ENCODE data around the gene PCAT6.
"Not testable (repeated sequence)": the region's sequence is repeated elsewhere in the genome, so short reads cannot be mapped to it uniquely, and the experiment has no call there.

PCAT6 gene

DNA sequence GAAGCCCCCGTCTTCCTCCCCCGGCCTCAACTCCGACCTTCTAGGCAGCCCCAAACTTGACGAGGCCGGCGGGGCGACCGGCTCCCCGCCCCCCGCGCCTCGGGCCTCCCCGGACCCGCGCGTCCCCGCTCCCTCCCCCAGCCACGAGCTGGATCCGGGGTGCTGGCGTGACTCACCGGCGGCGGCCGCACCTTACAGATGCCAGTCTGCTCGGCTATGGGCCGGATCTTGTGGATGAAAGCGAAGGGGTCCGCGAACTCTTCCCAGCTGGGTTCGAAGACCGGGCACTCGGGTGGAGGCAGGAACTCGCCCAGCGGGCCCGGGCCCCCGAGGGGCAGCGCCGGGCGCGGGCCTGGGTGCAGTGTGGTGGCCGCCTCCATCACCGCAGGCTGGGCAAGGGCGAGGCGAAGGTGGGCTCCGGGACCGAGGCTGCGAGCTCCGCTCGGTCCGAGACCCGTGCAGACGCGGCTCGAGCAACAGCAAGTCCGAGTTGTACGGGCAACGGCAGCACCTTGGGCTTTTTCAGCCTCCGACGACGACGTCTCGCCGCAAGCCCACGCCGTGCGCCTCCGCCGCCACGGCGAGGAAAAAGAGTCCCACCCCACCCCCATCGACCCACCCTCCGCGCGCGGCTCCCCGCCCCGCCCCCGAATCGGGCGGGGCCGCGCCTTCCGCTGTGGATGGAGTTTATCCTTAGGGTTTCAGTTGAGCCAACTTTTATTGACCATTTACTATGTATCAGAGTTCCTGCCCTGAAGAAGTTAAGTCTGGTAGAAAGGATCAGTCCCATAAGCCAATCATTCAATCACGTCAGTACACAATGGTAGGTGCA, 2.6 kb upstream of the PCAT6 start, which contains the start of gene KDM5B:
Gene KDM5B, minus strand, starts transcription at position 496 of the 832 bp plus-strand sequence. Its CDS starts 116 bp downstream, at position 380.
- peak; percentile 66 for DNase-seq

DNA sequence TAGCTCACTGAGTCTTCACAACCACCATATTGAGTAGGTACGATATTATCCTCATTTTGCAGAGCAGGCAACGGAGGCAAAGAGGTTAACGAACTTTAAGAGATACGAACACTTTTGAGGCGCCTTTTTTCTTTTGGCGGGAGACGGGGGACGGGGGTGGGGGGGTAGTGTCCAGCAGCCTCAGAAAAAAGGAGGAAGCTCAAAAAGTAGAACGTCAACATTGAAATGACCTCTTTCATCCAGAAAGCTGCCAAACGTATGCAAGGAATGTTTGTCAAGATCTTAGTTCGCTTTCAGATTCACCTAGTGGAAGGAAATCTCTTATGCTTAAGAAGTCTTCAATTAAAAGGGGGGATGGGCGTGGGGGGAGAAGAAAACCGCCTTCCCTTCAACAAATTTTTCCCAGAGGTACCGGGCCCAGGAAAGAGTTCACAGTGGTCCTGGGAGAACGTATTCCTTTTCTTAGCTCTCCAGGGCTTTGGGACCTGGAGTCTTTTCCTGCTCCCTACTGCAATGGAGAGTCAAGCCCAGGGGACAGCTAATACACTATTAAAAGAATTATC, 1.1 kb upstream of the PCAT6 start:
- no peak for DNase-seq

DNA sequence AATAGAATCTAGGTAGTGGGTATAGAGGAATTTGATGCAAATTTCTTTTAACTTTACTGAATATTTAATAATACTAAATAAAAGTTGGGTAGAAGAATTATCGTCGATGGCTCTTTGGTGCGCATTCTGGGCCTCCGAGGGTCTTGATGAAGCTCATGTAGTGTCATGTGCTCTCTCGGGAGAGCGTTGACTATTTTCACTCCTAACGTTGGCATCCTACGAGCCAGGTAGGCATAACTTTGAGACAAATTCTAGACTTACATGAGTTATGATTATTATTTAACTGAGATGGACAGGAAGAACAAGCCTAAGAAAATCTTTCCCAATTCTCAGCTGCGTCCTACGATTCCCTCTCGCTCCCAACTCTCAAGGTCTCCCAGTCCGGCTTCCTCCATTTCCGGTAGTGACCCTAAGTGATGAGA, 550 bp upstream of the PCAT6 start:
- DNase-seq, result no peak

DNA sequence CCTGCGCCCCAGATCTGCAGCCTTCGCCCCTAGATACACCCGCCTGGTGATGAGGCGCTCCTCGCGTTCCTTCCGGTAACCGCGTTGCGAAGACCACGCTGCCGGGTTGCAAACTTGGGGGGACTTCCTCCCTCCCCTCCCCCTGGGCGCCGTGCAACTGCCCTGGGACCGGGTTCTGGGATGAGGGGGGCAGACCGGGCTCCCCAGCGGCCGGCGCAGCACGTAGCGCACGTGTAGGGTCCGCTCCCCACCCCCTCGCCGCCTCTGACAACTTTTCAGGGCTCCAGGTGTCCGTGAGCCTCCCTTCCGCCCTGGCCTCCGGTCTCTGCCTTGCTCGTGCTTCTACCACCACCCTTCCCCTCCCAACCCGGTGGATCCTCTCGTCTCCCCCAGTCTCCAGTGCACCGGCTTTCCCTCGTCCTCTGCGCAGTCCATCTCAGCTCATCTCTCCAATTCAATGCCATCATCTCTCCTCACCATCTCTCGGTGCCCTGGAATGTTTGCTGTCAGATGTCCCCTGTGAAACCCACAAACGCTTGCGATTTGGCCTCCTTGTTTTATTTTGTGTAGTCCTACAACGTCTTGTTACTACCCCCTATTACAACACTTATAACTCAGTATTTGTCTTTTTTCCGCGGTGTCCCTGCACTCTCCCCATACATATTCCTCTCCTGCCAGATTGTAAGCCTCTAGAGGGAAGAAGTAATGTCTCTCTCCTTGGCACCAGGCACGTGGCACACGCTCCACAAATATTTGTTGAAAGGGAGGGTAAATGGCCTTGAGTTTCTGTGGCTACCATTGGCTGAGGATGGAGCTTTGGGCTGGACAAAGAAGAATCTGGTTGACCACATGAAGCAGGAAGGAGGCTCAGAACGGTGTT, 782 bp downstream of the PCAT6 start:
- DNase-seq, result peak; percentile 40

GRCh38 chr1:202812176-202813026, 1.6 kb downstream of the PCAT6 start:
- no peak for DNase-seq

DNA sequence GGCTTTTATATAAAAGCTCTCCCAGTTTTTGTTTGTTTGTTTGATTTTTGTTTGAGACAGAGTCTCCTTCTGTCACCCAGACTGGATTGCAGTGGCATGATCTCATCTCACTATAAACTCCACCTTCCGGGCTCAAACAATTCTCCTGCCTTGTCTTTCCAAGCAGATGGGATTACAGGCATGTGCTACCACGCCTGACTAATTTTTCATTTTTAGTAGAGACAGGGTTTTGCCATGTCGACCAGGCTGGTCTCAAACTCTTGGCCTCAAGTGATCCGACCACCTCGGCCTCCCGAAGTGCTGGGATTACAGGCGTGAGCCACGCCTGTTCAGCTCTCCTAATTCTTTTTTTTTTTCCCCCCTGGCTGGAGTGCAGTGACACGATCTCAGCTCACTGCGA, 4.4 kb downstream of the PCAT6 start:
- no peak for DNase-seq

DNA sequence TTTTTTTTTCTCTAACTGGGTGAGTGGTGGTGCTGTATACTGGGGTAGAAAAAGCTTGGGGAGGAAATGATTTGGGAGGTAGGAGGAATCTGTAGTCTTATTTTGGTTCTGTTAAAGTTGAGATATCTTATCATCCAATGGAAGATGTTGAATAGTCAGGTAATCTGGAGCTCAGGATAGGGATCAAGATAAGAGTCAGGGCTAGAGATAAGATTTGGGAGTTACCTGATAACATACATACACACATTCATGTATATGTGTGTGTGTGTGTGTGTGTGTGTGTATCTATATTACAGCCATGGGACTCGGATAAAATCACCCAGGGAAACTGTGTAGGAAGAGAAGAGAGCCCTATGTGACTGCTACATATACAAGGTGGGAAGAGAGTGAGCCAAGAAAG, 8.1 kb downstream of the PCAT6 start:
- DNase-seq, result no peak

DNA sequence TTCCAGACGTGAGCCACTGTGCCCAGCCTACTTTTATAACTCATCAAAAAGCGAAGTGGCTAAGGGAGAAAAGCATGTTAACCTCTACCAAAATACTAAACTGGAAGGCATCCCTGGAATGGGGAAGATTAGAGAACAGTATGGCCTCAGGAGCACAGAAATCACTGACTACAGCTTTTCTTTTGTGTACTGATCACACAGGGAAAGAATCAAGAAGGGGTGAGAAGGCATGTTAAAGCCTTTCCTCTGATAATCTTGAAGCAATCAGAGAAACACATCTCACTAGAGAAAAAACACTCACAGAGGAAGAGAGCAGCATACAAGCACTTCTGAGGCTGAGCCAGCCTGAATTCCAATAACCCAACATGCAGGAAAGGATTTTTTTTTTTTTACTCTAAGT, 10.7 kb downstream of the PCAT6 start:
- no peak for DNase-seq

DNA sequence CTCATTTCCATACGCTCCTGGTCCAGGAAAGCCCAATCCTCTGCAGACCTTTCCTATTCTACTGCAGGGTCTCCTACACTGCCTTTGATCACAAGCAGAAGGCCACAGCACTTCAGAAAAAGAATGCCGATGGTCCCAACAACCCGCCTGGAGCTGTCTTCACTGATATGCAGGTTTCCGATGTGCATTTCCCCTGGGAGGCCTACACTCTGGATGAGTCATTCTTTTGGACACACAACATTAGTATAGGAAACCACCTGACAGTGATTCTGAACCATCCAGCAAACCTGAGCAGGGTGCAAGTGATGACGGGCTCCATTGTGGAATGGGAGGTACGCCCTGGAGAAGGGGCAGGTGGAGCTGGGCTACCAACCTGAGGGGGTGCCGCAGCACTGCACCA, 15.0 kb downstream of the PCAT6 start:
- no peak for DNase-seq

- not testable (repeated sequence) for DNase-seq
These were observed 18.5 kb downstream of the PCAT6 start for GRCh38 chr1:202829223-202829622.

GRCh38 chr1:202831906-202832305, 21.2 kb downstream of the PCAT6 start:
- DNase-seq, result no peak

GRCh38 chr1:202834771-202835547, 24.2 kb downstream of the PCAT6 start:
- DNase-seq, result no peak

- no peak for DNase-seq
These were observed 24.9 kb downstream of the PCAT6 start for GRCh38 chr1:202835548-202836072.

DNA sequence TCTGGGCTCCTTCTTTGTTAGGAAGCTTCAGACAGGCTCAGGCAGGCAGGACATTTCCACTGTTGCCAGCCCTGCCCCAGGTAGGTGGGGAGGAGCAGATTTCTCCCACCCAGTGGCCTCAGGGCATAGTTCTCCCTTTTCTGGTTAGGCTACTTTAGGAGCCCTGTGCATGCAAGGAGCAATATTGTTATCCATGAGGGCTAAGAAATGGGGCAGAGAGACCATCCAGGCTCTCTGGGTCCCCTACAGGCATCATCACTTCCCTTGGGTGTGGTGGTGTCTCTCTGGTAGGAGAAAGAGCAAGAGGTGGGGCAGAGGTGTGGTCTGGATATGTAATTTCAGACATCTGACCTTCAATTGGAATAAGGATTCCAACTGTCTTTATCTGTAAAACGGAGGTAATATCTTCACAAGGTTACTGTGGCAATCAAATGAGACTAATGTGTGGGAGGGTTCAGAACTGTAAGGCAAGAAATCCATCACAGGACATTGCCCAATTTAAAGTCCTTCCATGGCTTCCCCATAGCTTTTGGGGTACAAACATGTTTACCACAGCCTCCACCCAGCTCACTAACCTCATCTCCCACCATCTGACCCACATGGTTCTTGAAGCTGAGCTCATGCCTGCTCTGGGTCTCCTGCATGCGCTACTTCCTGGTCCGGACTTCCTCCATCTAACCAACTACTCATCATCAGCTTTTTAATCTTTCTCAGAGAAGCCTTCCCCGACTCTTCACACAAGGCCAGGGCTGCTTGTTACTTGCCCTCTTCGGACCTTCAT, 26.1 kb downstream of the PCAT6 start:
- DNase-seq, result no peak

GRCh38 chr1:202837746-202838262, 27.1 kb downstream of the PCAT6 start:
- no peak for DNase-seq

- no peak for DNase-seq
These were observed 32.3 kb downstream of the PCAT6 start for GRCh38 chr1:202843081-202843480.

DNA sequence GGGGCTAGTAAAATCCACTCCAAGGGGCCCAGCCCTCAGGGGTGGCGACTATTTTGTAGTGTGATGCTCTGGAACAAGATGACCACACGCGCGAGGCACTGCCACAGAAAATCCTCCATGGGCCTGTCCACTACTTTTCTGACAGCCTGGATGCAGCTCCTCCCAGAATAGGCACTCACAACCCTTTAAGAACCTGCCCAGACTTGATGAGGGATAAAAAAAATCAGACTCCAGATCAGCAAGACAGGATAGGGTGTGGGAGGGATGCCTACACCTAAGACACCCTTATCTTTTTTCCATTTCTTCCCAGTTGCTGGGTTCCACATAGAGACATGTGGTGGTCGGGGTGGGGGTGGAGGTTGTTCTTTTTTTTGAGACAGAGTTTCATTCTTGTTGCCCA, 33.5 kb downstream of the PCAT6 start:
- no peak for DNase-seq

DNA sequence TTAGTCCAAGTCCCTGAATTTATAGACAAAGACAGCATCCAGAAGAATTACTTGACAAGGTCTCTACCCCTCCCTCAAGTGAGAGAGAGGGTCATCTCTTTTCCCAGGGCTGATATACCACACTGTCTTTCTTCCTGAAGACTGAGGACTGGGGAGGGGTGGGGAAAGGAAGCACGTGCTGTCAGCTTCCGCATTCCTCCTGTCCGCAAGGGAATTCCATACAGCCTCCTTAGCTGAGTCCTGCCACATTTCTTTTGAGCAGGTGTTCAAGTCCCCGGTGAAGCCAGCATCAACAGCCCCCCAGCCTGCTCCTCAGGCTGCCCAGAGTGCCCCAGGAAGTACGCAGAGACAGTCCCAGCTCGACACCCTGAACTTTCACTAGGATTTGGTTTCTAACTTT, 34.2 kb downstream of the PCAT6 start:
- no peak for DNase-seq

GRCh38 chr1:202848191-202848542, 37.4 kb downstream of the PCAT6 start:
- no peak for DNase-seq

GRCh38 chr1:202850593-202851362, 40.0 kb downstream of the PCAT6 start:
- DNase-seq, result no peak

All from T1000 (cell line).